CD14-positive monocyte (primary cell): ENCODE data around the gene IZUMO4. TPM values are rescaled to one million over a fixed set of nuclear protein-coding genes. Genes with fewer than 3 reads are reported as not detected.

Experiments
- DNase-seq, 3 donors: peaks; one replicate each; pipeline ENCODE4 v3.0.0-alpha.2; 2011 to 2022
- H2AFZ ChIP-seq: 2 replicates; pipeline ENCODE4 v1.6.0; 2012; ENCODE audit warnings: mild to moderate bottlenecking, low read depth, low read length, inconsistent platforms; ENCODE audit not compliant: insufficient read depth, poor library complexity, severe bottlenecking
- H3K27ac ChIP-seq, 2 donors: 1 replicate in 1 of 2; 2 replicates in 1 of 2; pipeline ENCODE4 v1.5.1; 2012 to 2013; ENCODE audit warnings: low read length in 2 of 2, control low read depth in 1 of 2, inconsistent platforms in 1 of 2, low read depth in 1 of 2, mild to moderate bottlenecking in 1 of 2
- H3K27me3 ChIP-seq, 2 donors: one replicate each; pipeline versions ENCODE4 v1.6.0 to v1.6.1; 2011 to 2013; ENCODE audit warnings: low read length in 2 of 2; ENCODE audit not compliant: control insufficient read depth in 2 of 2, insufficient read depth in 2 of 2
- H3K36me3 ChIP-seq, 2 donors: replicated peaks in 1 of 2; 1 replicate in 1 of 2; 2 replicates in 1 of 2; pipeline versions ENCODE4 v1.5.1 to v1.6.1; 2012 to 2013; ENCODE audit warnings: low read length in 2 of 2, control low read depth in 1 of 2, inconsistent platforms in 1 of 2, mild to moderate bottlenecking in 1 of 2; ENCODE audit not compliant: insufficient read depth in 2 of 2, control insufficient read depth in 1 of 2
- H3K4me1 ChIP-seq, 2 donors: 1 replicate in 1 of 2; 2 replicates in 1 of 2; pipeline versions ENCODE4 v1.5.1 to v1.6.1; 2012 to 2013; ENCODE audit warnings: low read length in 2 of 2, control low read depth in 1 of 2, inconsistent platforms in 1 of 2, mild to moderate bottlenecking in 1 of 2, moderate library complexity in 1 of 2; ENCODE audit not compliant: insufficient read depth in 2 of 2, control insufficient read depth in 1 of 2
- H3K4me2 ChIP-seq: replicated peaks from 2 replicates; pipeline ENCODE3; 2012; ENCODE audit warnings: low read length, moderate library complexity, mild to moderate bottlenecking; ENCODE audit not compliant: poor library complexity, severe bottlenecking; ENCODE audit errors: extremely low read depth
- H3K4me3 ChIP-seq, 3 experiments: fragments of 200-600 bp in 1 of 3; sonication (generic) in 1 of 3; replicated peaks in 1 of 3; 1 replicate in 2 of 3; 2 replicates in 1 of 3; pipeline ENCODE4 v1.5.1; 2011 to 2013; ENCODE audit warnings: low read length in 3 of 3, mild to moderate bottlenecking in 3 of 3, control low read depth in 2 of 3, low read depth in 2 of 3, inconsistent platforms in 1 of 3, moderate library complexity in 1 of 3
- H3K79me2 ChIP-seq: 2 replicates; pipeline ENCODE4 v1.6.0; 2012; ENCODE audit warnings: mild to moderate bottlenecking, control low read depth, inconsistent platforms, low read length, moderate library complexity; ENCODE audit not compliant: insufficient read depth
- H3K9ac ChIP-seq: 2 replicates; pipeline ENCODE4 v1.6.0; 2017; ENCODE audit warnings: low read length, mild to moderate bottlenecking; ENCODE audit not compliant: insufficient read depth, poor library complexity, severe bottlenecking
- H3K9me3 ChIP-seq, 2 donors: replicated peaks in 1 of 2; 1 replicate in 1 of 2; 2 replicates in 1 of 2; pipeline versions ENCODE4 v1.5.1 to v1.6.1; 2012 to 2013; ENCODE audit warnings: low read length in 2 of 2, control low read depth in 1 of 2; ENCODE audit not compliant: control insufficient read depth in 1 of 2, insufficient read depth in 1 of 2
- H4K20me1 ChIP-seq: 2 replicates; pipeline ENCODE4 v1.6.0; 2012; ENCODE audit warnings: mild to moderate bottlenecking, low read length, control low read depth, moderate library complexity; ENCODE audit not compliant: insufficient read depth
- H3K27ac Mint-ChIP-seq, 7 donors: one replicate each; pipeline ENCODE4 v1.8.0; 2020; ENCODE audit warnings: mild to moderate bottlenecking in 7 of 7, mixed read lengths in 7 of 7, moderate library complexity in 6 of 7, inconsistent platforms in 2 of 7
- H3K27me3 Mint-ChIP-seq, 3 donors: one replicate each; pipeline ENCODE4 v1.8.0; 2021 to 2022; ENCODE audit warnings: low read depth in 3 of 3, mild to moderate bottlenecking in 3 of 3, mixed read lengths in 3 of 3, moderate library complexity in 3 of 3, inconsistent platforms in 1 of 3
- H3K36me3 Mint-ChIP-seq, 2 donors: one replicate each; pipeline ENCODE4 v1.8.0; 2020; ENCODE audit warnings: mixed read lengths in 2 of 2, inconsistent platforms in 1 of 2, mild to moderate bottlenecking in 1 of 2
- H3K4me1 Mint-ChIP-seq: one replicate; pipeline ENCODE4 v1.8.0; 2020; ENCODE audit warnings: mild to moderate bottlenecking, mixed read lengths
- H3K4me3 Mint-ChIP-seq, 2 donors: one replicate each; pipeline ENCODE4 v1.8.0; 2020; ENCODE audit warnings: mild to moderate bottlenecking in 2 of 2, mixed read lengths in 2 of 2, moderate library complexity in 1 of 2
- H3K9me3 Mint-ChIP-seq, 7 donors: one replicate each; pipeline ENCODE4 v1.8.0; 2020 to 2022; ENCODE audit warnings: mixed read lengths in 7 of 7, mild to moderate bottlenecking in 6 of 7, moderate library complexity in 6 of 7, inconsistent platforms in 2 of 7
- WGBS: methylation state at CpG from one replicate; pipeline ENCODE4 v1.1.5; 2013; ENCODE audit warnings: missing lambda C conversion rate; ENCODE audit not compliant: insufficient coverage; 5-methylcytosine and 5-hydroxymethylcytosine counted together
- intact Hi-C, 2 donors: fragments of 100-400 bp; cut with micrococcal nuclease; formaldehyde crosslinking; loops; one replicate each; pipeline versions ENCODE4 v1.15.0 to v1.15.1; 2023
- polyA plus RNA-seq, 3 donors: library from polyadenylated mRNA; depleted of rRNA in 1 of 3; unstranded in 2 of 3; stranded (reverse) in 1 of 3; fragments of 300-500 nt in 2 of 3; fragments of >200 nt in 1 of 3; fragmentation: Illumina TruSeq in 2 of 3; gene quantifications; 1 replicate in 2 of 3; 2 replicates in 1 of 3; pipeline ENCODE4 v1.2.3, GENCODE V29; 2012 to 2021
- TF ChIP-seq, protein P1 (sequence below): fragments of 200-600 bp; IDR thresholded peaks from one replicate; pipeline ENCODE4 v1.8.0; 2022; ENCODE audit warnings: antibody characterized with exemption, mild to moderate bottlenecking

The IZUMO4 gene
- polyA plus RNA-seq, 3 donors = 0.41 to 17.5 (median 0.80) TPM

- H3K27ac Mint-ChIP-seq = peak overlapping the region in 1 of 7 donors; percentile 8
- no peak overlapping the region for H2AFZ ChIP-seq
- peaks cover 28% of the 10 kb centered on the region for H3K4me1 Mint-ChIP-seq
- TF ChIP-seq, protein P1, sequence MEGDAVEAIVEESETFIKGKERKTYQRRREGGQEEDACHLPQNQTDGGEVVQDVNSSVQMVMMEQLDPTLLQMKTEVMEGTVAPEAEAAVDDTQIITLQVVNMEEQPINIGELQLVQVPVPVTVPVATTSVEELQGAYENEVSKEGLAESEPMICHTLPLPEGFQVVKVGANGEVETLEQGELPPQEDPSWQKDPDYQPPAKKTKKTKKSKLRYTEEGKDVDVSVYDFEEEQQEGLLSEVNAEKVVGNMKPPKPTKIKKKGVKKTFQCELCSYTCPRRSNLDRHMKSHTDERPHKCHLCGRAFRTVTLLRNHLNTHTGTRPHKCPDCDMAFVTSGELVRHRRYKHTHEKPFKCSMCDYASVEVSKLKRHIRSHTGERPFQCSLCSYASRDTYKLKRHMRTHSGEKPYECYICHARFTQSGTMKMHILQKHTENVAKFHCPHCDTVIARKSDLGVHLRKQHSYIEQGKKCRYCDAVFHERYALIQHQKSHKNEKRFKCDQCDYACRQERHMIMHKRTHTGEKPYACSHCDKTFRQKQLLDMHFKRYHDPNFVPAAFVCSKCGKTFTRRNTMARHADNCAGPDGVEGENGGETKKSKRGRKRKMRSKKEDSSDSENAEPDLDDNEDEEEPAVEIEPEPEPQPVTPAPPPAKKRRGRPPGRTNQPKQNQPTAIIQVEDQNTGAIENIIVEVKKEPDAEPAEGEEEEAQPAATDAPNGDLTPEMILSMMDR = no peak
- no peak overlapping the region for H3K4me3 Mint-ChIP-seq
- no peaks in the 10 kb centered on the region for H3K27me3 ChIP-seq
- no peak for DNase-seq
- H3K27ac ChIP-seq = no peak overlapping the region
- intact Hi-C loops = loop anchor here (2.0 to 5.0 kb wide), 4 partner anchors 36 to 79 kb away; partner anchors contain the start of gene AP3D1 (in 2 of the 2)
- no peak overlapping the region for H3K9ac ChIP-seq
- H3K27me3 Mint-ChIP-seq = peaks cover 0 to 4% (median 0%) of the 10 kb centered on the region in 3 donors
- H3K4me3 ChIP-seq = peak overlapping the region in 1 of 3 experiments; percentile 70
- H3K36me3 ChIP-seq = peaks cover 33 to 39% of the 10 kb centered on the region in 2 donors
- H3K4me1 ChIP-seq = peaks cover 30 to 37% of the 10 kb centered on the region in 2 donors
- H4K20me1 ChIP-seq = peaks cover 46% of the 10 kb centered on the region
- WGBS = 82% methylated on average over 16 of the region's 23 CpGs
- no peaks in the 10 kb centered on the region for H3K9me3 ChIP-seq
- peaks cover 34% of the 10 kb centered on the region for H3K79me2 ChIP-seq
- H3K4me2 ChIP-seq = peak overlapping the region; percentile 82
- H3K36me3 Mint-ChIP-seq = peaks cover 34 to 54% of the 10 kb centered on the region in 2 donors
- H3K9me3 Mint-ChIP-seq = peaks cover 0 to 3% (median 0%) of the 10 kb centered on the region in 7 donors
Measured at GRCh38 chr19:2097886-2098327, 1.2 kb downstream of the IZUMO4 start.

- H3K4me3 Mint-ChIP-seq = no peak overlapping the region
- Histone ChIP-seq H3K4me1 (peaks cover 18 to 25% of the 10 kb centered on the region in 2 donors), H3K27ac (no peak overlapping the region), H3K36me3 (peaks cover 37 to 43% of the 10 kb centered on the region in 2 donors), H2AFZ (no peak overlapping the region), H4K20me1 (peaks cover 58% of the 10 kb centered on the region), H3K4me3 (no peak overlapping the region), H3K9ac (no peak overlapping the region), H3K4me2 (no peak overlapping the region), H3K27me3 (no peaks in the 10 kb centered on the region), H3K79me2 (peaks cover 34% of the 10 kb centered on the region), H3K9me3 (no peaks in the 10 kb centered on the region)
- intact Hi-C loops = loop anchor here (5.0 kb wide), 2 partner anchors 37 to 53 kb away; partner anchors contain the start of gene AP3D1 (in 1 of the 2)
- WGBS = 89% methylated on average over 13 of the region's 16 CpGs
- no peak for DNase-seq
- H3K27me3 Mint-ChIP-seq = peaks cover 0 to 4% (median 0%) of the 10 kb centered on the region in 3 donors
- peaks cover 34 to 54% of the 10 kb centered on the region in 2 donors for H3K36me3 Mint-ChIP-seq
- TF ChIP-seq, protein P1 = no peak
- peaks cover 18% of the 10 kb centered on the region for H3K4me1 Mint-ChIP-seq
- H3K9me3 Mint-ChIP-seq = peaks cover 0 to 6% (median 0%) of the 10 kb centered on the region in 7 donors
- no peak overlapping the region for H3K27ac Mint-ChIP-seq
Measured at GRCh38 chr19:2099054-2099501, 2.4 kb downstream of the IZUMO4 start.
